GM19240 (cell line): Measurements from ENCODE around the gene ACCS.
A peak's percentile ranks its signal among the peaks of the same experiment; 100 is the strongest.

Experiments used
- DNase-seq: peaks from one replicate; pipeline ENCODE4 v3.0.0; 2011; ENCODE audit warnings: low spot score; ENCODE audit not compliant: insufficient read length

ACCS gene, protein sequence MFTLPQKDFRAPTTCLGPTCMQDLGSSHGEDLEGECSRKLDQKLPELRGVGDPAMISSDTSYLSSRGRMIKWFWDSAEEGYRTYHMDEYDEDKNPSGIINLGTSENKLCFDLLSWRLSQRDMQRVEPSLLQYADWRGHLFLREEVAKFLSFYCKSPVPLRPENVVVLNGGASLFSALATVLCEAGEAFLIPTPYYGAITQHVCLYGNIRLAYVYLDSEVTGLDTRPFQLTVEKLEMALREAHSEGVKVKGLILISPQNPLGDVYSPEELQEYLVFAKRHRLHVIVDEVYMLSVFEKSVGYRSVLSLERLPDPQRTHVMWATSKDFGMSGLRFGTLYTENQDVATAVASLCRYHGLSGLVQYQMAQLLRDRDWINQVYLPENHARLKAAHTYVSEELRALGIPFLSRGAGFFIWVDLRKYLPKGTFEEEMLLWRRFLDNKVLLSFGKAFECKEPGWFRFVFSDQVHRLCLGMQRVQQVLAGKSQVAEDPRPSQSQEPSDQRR

DNA sequence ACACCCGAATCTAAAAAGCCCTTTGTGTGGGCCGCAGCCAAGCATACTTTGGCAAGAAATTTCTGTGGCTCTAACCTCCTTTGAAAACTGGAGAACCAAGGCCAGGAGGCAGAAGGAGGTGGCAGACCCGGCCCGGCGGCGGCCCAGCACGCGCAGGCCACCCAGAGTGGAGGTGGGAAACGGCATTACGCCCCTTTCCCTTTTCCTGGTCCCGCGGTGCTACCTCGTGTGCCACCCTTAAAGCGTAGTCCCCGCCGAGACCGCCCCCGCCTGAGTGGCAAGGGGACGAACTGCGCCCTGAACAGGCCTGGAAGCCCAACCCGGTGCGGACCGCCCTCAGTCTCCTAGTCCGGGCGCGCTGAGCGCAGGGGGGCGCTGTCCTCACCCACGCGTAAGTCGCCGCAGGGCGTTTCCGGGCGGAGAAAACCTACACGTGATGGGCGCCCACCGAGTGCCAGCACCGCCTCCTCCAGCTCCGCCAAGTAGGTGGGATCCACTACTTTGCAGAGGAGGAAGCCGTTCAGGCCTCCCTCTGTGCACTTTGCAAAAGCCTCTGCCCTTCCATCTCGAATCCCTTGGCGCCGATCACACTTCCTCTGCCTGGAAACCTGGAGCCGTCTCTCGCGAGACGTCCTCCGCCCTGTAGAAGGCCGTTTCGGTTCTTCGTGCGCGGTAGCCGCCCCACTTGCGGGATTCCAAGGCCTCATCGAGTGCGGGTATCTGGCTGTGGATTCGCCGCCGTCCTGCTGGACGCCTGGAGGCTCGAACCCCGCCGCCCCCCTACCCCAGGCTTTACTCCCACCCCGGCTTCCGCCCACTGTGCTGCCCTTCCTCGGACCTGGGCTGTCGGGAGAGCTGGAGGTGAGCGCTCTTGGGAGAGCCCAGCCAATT is at the start of gene ACCS:
Gene ACCS (plus strand): TSS at position 430 of the 891 bp plus-strand sequence. CDS start 1,358 bp downstream, outside the sequence.
- DNase-seq = peak; percentile 82

DNA sequence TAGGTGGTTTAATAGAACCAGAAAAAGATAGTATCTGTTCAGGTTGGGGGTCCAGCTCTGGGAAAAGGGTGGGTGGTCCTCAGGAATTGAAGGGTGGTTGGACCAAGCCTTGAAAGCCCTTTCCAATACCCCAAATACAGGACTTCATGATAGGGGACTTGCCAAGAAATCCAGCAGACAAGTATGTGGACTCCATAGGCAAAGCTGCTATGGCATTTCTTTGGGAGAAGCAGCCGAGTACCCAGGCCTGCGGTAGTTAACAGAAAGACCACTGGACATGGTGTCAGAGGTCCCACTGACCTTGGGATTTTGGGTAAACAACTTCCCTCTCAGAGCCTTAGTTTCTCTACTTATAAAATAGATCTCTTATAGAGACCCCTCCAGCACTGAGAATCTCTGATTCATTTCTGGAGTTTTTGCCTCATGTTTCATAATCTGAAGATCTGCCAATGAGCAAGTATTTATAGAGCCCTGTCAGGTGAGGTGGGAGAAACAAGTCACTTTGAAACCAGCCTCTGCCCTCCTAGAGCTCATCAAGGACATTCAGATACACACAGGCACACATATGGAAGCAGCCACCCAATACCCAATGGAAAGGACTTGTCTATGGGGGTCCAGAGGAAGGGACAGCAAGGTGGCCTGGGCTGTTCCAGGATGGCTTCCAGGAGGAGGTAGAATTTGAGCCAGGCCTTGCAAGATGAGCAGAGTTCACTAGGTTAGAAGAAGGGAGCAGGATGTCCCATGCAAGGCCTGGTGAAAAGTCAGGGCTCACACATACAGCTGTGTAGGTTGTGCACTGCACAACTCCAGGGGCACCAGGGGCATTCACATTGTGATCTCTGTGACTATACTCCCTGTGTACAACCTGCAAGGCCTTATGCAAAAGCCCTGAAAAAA is 49.3 kb upstream of the ACCS start:
- DNase-seq = no peak

DNA sequence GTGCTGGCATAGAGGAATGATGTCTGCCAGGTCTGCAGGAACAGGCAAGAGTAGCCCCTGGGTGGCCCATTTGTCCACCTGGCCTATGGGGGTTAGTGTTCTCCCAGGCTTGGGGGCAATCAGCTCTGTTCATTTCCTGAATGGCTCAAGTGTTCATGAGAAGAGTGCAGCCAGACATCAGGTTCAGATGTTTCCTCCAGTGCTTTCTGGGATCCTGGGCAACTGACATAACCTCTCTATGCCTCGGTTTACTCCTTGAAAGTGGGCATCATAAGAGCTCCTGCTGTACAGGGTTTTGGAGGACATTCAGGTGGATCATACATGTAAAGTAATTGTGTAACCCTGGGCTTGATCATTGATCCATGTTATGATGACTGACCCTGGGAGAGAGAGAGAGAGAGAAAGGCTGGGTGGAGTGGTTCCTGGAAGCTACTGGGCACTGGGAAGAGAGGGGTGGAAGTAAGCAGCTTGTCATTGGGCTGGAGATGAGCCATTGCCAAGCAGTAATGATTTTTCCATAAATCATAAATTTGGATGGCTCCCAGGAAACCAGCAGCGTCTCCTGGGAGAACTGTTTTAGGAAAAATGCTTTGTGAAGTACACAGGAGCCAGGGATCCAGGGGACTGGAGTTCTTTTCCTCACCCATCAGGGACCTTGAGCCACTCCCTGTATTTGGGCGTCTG is 48.5 kb upstream of the ACCS start:
- no peak for DNase-seq

DNA sequence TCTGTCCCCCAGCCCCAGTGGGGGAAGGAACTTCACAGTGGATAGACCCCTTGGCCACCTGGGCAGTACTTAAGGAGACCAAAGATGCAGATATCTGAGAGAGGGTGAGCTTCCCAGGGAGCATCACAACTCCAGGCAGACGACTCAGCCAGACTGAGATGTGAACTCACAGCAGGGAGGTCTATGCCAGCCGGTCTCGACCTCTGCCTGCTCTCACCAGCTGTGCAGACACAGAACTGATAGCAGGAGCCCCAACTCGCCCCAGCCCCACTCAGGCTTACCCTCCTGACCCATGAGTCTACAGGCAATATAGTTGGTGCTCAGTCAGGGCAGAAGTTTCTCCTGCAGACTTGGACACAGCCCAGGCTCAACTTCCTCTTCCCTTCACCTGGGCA is 47.9 kb upstream of the ACCS start:
- DNase-seq = no peak

DNA sequence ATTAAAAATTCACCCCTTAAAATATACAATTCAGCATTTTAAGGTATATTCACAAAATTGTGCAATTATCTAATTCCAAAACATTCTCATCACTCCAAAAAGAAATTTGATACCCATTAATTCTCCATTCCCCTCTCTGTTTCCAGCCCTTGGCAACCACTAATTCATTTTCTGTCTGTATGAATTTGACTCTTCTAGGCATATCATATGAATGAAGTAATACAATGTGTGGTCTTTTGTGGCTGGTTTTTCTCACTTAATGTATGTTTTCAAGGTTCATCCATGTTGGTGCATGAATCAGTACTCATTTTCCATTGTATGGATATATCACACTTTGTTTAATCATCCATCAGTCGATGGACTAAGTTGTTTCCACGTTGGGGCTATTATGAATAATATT is 47.2 kb upstream of the ACCS start:
- no peak for DNase-seq

DNA sequence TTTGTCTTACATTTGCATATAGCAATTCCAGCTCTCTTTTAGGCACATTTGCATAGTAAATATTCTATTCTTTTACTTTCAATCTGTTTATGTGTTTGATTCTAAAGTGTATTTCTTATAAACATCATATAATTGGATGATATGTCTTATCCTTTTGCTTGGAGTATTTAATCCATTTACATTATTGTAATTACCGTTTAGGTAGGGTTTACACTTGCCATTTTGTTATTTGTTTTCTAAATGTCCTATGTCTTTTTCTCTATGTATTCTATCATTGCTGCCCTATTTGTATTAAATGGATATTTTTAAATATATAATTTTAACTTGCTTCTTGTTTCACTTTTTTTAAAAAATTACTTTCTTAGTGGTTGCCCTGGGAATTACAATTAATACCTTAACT is 41.1 kb upstream of the ACCS start:
- no peak for DNase-seq

DNA sequence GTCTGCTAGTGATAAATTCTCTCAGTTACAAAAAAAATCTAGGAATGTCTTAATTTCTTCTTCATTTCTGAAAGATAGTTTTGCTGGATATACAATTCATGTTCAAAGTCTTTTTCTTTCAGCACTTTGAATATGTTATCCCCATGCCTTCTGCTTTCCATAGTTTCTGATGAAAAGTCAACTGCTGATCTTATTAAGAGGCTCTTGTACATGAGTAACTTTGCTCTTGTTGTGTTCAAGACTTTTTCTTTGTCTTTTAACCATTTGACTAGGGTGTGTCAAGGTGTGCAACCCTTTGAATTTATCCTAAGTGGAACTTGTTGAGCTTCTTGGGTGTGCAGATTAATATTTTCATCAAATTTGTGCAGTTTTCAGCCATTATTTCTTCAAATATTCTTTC is 40.3 kb upstream of the ACCS start:
- no peak for DNase-seq

DNA sequence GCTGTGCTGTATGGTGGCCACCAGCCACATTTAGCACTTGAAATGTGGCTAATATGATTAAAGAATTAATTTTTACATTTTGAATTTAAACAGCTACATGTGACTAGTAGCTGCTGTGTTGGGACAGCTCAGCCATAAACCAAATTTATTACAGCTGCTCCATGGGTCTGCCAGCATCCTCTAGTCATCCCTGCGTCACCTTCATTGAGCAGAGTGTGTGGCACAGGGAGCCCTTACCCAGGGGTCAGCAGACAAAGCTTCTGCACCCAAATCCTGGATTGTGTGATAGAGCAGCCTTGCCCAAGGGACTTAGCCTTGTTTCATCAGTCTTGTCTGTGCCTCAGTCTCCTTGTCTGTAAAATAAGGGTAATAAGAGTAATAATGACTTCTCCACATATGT is 37.7 kb upstream of the ACCS start:
- DNase-seq = no peak

DNA sequence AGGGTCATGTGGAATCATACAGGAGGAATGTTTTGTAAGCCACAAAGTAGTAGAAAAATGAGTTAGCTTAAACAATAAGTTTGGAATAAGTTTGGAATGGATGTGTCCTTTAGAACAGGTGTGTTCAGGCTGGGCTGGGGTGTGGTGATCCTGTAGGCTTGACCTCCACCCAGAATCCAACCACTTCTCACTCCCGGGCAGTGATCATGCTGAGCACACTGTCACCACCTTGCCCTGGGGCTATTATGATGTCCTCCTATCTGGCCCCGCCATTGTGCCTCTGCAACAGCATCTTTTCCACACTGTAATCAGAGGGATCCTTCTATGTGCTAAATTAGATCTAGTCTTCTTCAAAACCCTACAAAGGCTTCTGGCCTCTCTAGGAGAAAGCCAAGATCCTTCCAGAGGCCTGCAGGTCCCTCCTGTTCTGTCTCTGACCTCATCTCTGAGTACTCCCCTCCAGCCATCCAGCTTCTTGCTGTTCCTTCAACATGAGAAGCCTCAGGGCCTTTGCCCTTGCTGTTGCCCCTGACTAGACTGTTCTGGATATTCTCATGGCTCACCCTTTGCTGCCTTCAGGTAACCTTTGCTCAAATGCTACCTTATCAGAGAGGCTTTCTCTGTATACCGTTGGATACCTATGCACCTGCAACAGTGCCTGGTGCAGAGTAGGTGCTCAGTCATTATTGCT is 37.1 kb upstream of the ACCS start:
- DNase-seq = no peak

DNA sequence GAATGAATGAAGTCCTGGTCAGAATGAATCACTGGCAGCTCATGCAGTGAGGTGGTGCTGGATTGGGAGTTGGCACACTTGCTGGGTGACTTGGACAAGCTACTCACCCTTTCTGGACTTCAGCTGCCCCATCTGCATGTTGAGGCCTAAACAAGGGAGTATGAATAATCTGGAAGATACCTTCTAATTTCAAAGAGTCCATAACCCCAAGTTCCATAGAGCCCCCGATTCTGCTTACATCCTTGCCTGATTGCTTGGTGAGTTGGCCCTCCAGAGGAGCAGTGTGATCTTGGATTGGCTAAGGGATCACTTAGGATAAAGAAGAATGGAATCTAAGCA is 36.6 kb upstream of the ACCS start:
- no peak for DNase-seq

DNA sequence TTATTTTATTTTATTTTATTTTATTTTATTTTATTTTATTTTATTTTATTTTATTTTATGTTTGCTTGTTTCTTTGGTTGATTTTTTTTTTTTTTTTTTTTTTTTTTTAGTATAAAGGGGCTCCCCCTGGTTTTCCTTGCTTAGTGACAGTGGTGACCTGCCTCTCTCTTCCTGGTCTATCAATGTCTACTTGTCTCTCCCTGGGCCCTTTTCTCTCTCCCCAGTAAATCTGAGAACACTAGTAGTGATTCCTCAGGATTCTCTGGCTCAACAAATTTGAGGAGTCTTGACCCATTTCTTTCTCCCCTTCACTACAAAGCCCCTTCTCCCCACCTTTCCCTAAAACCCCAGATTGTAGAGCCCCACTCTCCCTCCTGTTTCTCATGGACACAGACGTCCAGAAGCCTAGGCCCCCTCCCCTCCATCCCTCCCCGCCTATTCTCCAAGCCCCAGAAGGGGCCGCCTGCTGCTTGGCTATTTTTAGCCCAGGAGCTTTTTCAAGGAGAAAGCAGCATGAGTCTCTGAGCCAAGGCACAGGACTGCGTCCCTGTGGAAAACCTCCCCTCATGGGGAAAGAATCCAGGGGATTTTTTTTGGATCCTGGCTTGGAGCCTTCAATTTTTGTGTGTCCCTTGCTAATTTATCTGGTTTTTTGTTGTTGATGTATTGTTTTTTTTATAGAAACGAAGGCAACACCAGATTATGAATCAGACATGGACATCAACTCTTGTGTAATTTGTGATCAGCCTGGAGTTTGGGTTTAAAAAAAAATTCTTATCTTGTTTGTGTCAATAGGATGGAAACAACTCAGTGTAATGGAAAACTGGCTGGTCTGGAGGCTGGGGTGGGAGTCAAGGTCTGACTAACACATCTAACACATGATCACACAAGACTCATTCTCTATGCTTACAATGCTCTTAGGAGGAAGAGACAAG is 35.8 kb upstream of the ACCS start:
- no peak for DNase-seq

DNA sequence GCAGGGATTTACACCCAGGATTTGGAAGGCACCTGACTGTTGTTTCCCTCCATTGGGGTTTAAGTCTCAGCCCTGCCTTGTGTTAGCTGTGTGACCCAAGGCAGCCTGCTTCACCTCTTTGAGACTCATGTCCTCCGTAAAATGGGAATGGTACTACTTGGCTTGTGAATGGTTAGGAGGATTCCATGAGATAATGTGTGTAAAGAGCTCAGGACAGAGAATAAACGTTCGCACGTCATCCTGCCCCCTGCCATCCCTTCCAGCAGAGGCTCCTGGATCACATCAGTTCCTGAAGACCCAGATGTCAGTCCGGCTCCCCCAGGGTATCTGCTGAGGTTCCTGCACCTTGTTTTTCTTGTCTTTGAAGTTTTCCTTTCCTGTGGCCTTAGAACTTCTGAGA is 35.1 kb upstream of the ACCS start:
- no peak for DNase-seq

DNA sequence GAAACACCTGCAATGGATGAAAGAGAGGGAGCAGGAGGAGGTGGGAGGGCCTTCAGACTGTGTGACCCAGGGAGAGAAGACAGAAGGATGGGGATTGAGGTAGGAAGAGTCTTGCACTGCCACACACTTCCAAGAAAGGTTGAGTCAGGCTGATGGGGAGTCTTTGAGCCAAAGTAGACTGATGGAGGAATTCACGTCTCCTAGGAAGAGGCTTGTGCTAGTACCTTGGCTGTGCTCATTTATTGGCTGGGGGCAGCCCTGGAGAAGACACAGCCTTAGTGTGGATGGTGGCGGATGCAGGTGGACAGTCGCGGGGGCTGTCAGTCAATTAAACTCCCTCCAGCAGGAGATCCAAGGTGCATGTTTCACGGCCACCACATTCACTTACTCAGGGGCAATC is 34.5 kb upstream of the ACCS start:
- DNase-seq = no peak

DNA sequence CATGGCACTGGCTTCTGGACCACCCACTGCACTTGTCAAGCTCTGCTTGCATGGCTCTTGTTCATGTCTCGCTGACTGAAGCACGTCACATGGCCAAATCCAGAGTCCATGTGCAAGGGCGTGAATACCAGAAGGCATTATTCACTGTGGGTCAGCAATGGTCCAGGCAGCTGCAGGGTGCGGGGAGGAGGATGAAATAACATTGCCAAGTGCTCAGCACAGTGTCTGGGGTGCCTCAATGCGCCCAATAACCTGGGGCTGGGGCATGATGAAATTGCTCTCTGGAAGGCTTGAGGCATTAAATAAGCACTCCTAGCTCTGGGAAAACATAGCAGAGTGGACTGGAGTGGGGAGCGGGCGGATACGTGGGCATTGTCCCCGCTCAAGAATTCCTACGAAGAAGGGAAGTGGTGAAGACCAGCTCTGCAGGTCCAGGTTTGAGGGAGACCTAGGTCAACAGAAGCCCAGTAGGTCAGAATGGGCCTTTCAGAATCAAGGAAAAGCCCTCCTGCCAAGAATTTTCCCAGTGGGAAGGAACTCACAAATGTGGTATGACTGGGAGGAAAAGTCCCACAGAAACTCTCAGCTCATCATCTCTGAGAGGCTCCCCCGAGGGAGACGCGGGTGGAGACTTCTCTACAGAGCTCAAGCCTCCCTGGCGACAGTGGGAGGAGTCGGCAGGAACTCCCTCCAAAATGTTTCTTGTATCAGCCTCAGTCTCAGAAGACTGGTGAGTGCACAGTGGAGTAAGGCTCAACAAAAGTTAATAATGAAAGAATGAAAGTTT is 33.6 kb upstream of the ACCS start:
- DNase-seq = no peak

DNA sequence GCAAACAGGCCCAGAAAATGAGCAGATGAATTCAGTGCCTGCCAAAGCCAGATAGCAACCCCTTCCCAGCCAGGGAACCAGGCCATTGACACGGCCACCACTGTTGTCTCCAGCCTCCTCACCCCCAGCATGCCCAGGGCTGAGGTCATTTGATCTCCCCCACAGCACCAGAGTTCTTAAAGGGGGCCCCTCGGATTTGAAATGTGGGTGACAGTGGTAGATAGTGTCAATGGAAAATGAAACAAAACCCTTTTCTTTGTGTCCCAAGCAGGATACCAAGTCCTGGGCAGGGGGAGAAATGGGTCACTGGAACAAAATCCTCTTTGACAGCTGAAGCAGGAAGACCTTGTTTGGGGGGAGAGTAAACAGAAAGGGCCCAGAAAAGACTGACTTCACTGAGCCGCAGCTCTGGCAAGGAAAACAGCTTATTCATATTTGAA is 32.6 kb upstream of the ACCS start:
- no peak for DNase-seq

DNA sequence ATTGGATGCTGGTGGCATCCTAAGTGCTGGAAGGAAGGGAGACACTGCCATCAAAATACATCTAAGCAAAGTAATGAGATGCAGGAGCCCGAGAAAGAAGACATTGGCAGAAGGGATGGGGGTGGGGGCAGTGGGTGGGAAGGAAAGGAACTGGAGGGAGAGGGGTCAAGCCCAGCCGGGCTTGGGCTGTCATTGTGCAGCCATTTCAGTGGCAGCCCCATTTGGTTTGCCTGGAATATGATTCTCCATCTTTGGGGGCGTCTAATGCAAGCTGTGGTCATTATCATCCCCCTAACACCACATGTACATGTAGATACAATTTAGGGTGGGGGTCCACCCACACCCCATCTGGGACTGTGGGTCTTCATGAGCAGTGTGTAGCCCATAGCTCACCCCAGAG is 32.2 kb upstream of the ACCS start:
- no peak for DNase-seq

DNA sequence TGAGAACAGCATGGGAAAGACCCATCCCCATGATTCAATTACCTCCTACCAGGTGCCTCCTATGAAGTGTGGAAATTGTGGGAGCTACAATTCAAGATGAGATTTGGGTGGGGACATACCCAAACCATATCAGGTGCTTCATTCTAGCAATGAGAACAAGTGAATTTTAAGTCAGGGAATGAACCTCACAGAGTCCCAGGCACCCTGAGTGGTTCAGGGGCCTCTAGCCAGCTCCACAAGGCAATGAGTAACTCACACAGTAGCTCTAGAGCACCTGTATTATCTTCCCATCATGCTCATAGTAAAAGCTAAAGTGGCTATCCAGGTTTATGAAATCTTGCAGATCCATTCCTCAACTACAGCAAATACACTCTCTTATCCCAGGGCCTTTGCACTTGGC is 31.4 kb upstream of the ACCS start:
- DNase-seq = no peak
